ENCODE measurements around the gene F2RL3.

Gene F2RL3

DNA sequence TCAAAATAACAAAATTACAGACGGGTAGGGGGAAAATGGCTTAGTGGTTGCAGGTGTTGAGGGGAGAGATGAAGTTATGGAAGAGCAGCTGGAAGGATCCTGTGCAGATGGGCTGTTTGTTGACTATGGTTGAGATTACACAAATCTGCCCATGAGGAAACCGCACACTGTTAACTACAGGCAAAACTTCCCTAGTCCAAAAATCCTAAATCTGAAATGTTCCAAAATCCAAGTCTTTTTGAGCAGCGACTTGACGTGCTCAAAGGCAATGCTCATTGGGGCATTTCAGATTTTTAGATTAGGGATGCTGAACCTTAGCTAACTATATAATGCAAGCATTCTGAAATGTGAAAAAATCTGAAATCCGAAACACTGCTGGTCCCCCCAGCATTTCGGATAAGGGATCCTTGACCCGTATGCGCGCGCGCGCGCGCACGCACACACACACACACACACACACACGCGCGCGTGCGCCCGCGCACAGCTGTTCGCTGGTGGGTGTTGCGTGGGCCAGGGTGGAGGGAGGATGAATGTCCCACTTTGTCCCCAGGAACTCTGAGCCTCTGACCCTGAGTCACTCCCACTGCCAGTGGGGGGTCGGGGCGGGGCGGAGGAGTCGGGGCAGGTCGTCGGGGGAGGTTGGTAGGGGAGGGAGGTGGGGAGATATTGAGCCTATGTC, 6.8 kb downstream of the F2RL3 start:
- H3K4me3 ChIP-seq (ENCODE audit: low read depth, low read length): no peak overlapping the region
- TF ChIP-seq, protein P1, sequence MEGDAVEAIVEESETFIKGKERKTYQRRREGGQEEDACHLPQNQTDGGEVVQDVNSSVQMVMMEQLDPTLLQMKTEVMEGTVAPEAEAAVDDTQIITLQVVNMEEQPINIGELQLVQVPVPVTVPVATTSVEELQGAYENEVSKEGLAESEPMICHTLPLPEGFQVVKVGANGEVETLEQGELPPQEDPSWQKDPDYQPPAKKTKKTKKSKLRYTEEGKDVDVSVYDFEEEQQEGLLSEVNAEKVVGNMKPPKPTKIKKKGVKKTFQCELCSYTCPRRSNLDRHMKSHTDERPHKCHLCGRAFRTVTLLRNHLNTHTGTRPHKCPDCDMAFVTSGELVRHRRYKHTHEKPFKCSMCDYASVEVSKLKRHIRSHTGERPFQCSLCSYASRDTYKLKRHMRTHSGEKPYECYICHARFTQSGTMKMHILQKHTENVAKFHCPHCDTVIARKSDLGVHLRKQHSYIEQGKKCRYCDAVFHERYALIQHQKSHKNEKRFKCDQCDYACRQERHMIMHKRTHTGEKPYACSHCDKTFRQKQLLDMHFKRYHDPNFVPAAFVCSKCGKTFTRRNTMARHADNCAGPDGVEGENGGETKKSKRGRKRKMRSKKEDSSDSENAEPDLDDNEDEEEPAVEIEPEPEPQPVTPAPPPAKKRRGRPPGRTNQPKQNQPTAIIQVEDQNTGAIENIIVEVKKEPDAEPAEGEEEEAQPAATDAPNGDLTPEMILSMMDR (IDR thresholded peaks at IDR 0.05; ENCODE audit: low read depth, low read length): no peak

- peak overlapping the region; percentile 54 for H3K4me3 ChIP-seq (ENCODE audit: low read depth, low read length)
- TF ChIP-seq, protein P1 (IDR thresholded peaks at IDR 0.05; ENCODE audit: low read depth, low read length): no peak
Measured at GRCh38 chr19:16896146-16897028, 7.6 kb downstream of the F2RL3 start.

DNA sequence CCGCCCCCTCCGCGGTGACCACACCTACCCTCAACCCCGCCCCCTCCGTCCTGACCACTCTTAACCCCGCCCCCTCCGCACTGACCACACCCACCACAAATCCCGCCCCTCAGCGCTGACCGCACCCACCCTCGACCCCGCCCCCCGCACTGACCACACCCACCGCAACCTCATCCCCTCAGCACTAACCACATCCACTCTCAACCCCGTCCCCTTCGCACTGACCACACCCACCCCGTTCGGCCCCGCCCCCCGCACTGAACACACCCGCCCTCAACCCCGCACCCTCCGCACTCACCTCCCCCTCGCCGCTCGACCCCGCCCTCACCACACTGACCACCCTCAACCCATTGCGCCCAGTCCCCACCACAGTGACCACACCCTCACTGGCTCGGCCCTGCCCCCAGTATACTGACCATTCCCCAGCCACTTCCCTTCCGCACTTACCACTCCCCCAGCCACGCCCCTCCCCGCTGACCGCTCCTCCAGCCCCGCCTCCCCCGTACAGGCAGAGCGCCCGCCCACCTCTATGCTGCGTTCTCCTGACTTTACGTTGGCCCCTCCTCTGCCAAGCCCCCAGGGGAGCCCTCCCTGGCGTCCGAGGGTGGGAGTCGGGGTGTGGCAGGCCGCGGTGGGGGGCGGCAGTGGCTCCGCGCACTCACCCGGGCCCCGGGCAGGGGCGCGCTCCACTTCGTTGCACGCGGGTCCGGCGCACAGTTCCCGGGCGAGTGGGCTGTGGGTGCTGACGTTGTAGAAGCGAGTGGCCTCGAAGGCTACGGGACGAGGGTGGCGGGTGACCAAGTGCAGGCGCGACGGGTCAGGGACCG, 8.4 kb downstream of the F2RL3 start:
- peak overlapping the region; percentile 63 for H3K4me3 ChIP-seq (ENCODE audit: low read depth, low read length)
- TF ChIP-seq, protein P1 (IDR thresholded peaks at IDR 0.05; ENCODE audit: low read depth, low read length): no peak

GRCh38 chr19:16897856-16898161, 9.0 kb downstream of the F2RL3 start:
- TF ChIP-seq, protein P1 (IDR thresholded peaks at IDR 0.05; ENCODE audit: low read depth, low read length): no peak
- peak overlapping the region; percentile 63 for H3K4me3 ChIP-seq (ENCODE audit: low read depth, low read length)

- TF ChIP-seq, protein P1 (IDR thresholded peaks at IDR 0.05; ENCODE audit: low read depth, low read length): no peak
- no peak overlapping the region for H3K4me3 ChIP-seq (ENCODE audit: low read depth, low read length)
Measured at GRCh38 chr19:16898361-16899015, 9.7 kb downstream of the F2RL3 start.

DNA sequence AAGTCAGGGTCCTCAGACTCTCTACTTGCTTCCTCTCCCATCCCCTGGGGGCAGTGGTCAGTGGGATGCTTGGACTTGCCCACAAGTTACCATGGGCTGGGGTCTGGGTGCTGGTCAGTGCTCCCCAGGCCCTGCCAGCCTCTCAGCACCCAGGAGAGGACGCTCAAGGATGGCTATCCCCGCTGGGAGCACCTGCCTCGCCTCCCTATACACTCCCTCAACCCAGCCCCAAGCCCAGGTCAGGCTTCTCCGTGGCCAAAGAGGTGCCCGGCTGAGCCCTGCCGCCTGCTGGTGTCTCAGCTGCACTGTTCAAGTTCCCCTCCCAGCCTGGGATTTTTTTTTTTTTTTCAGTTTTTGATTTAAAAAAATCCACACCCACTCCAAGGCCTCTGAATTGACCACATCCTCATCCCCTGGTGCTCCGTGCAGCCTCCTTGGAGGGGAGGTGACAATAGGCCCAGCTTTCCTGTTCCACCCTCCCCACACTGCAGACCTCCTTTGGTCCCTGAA, 10.8 kb downstream of the F2RL3 start:
- TF ChIP-seq, protein P1 (IDR thresholded peaks at IDR 0.05; ENCODE audit: low read depth, low read length): peak; percentile 45

More for the DNA sequence above, 10.8 kb downstream of the F2RL3 start:
- H3K4me3 ChIP-seq (ENCODE audit: low read depth, low read length): no peak overlapping the region

Data from WI38 (cell line).